Uterus (tissue), 4 donors: ENCODE results near the gene PTTG1. TPM values are rescaled to one million over a fixed set of nuclear protein-coding genes. Genes with fewer than 3 reads are reported as not detected.

Experiments used
- DNase-seq, 2 donors: peaks; one replicate each; pipeline ENCODE4 v3.0.0-alpha.2; 2019 to 2020
- H3K27ac ChIP-seq, 2 donors: fragments of 200-600 bp; sonication (generic); 1 replicate in 1 of 2; 2 replicates in 1 of 2; pipeline ENCODE4 v1.5.1; 2016 to 2018
- H3K27me3 ChIP-seq, 2 donors: fragments of 200-600 bp; sonication (generic); one replicate each; pipeline ENCODE4 v1.5.1; 2018 to 2019; ENCODE audit warnings: control low read depth in 1 of 2
- H3K36me3 ChIP-seq, 2 donors: fragments of 200-600 bp; sonication (generic); one replicate each; pipeline ENCODE4 v1.5.1; 2019; ENCODE audit warnings: control low read depth in 1 of 2
- H3K4me1 ChIP-seq, 2 donors: fragments of 200-600 bp; sonication (generic); one replicate each; pipeline ENCODE4 v1.5.1; 2018 to 2019; ENCODE audit warnings: control low read depth in 1 of 2
- H3K4me3 ChIP-seq, 2 donors: fragments of 200-600 bp; sonication (generic); 1 replicate in 1 of 2; 2 replicates in 1 of 2; pipeline ENCODE4 v1.5.1; 2018 to 2019; ENCODE audit warnings: mild to moderate bottlenecking in 1 of 2
- H3K9me3 ChIP-seq, 2 donors: fragments of 200-600 bp; sonication (generic); one replicate each; pipeline ENCODE4 v1.5.1; 2019; ENCODE audit warnings: control low read depth in 1 of 2
- CTCF ChIP-seq, 4 experiments: fragments of 200-600 bp in 2 of 4; fragments of 450-650 bp in 2 of 4; sonication (generic) in 2 of 4; IDR thresholded peaks; one replicate each; pipeline ENCODE4 v1.5.1; 2016 to 2019; ENCODE audit warnings: antibody characterized with exemption in 4 of 4, mild to moderate bottlenecking in 2 of 4, moderate library complexity in 1 of 4
- POLR2A ChIP-seq, 2 donors: fragments of 450-650 bp; IDR thresholded peaks; one replicate each; pipeline ENCODE4 v1.6.1; 2016; ENCODE audit warnings: antibody characterized with exemption in 2 of 2, mild to moderate bottlenecking in 1 of 2, moderate library complexity in 1 of 2
- intact Hi-C: fragments of 100-400 bp; cut with DNase I; formaldehyde crosslinking; loops from one replicate; pipeline ENCODE4 v1.15.1; 2023; ENCODE audit warnings: low total_unique reads
- microRNA-seq: library from miRNA; unstranded; fragments of <30 nt; microRNA quantifications from one replicate; pipeline ENCODE4, GENCODE V29; 2016; ENCODE audit warnings: borderline microRNAs expressed, borderline replicate concordance
- small RNA-seq: library from RNA; depleted of rRNA; stranded (forward); fragments of <200 nt; gene quantifications from one replicate; pipeline ENCODE3, GENCODE V24; 2016
- total RNA-seq, 4 donors: library from RNA; depleted of rRNA in 3 of 4; stranded (reverse); fragments of >200 nt in 3 of 4; gene quantifications; one replicate each; pipeline versions ENCODE4 v1.1.0 to v1.2.4, GENCODE V29; 2014 to 2023
- donor health status: DM: yes; HTN: yes; CAD: no.

PTTG1 gene
- total RNA-seq, 4 donors from 2014 or later: 2.4 to 40.0 (median 10.6) TPM; not detected in 1

- H3K4me1 ChIP-seq: no peaks in the 10 kb centered on the region
- H3K27me3 ChIP-seq: no peaks in the 10 kb centered on the region
- intact Hi-C loops: no loop called here
- TF ChIP-seq POLR2A (IDR thresholded peaks at IDR 0.05) (no peak), CTCF (IDR thresholded peaks at IDR 0.05) (no peak)
- H3K4me3 ChIP-seq: no peak overlapping the region
- no peaks in the 10 kb centered on the region for H3K9me3 ChIP-seq
- no peak for DNase-seq
- no peaks in the 10 kb centered on the region for H3K36me3 ChIP-seq
- H3K27ac ChIP-seq: no peak overlapping the region
These were observed 52.4 kb downstream of the PTTG1 start for GRCh38 chr5:160474084-160474483.

DNA sequence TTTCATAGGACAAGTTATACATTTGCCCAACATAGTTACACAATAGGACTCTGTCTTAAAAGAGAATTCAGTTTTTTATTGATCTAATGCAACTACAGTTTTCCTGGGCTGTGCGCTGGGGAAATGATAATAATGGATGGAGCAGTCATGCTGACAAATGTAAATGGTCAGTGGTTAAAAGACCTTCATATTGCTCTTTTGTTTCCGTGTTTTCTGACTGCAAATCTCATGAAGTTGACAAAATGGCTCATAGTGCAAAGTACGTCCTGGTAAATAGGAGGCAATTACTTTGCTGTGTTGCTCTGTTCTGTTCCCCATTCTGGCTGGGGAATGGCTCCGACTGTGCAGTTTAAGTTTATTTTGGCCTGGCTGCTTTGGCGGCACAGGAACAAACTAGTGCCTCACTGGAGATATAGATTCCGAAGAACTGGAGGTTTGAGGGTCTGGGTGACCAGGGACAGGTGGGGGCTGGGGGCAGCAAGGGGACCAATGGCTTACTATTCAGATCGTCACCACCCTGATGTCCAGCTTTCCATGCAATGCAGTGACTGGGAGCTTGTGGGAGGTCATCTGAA, 54.3 kb downstream of the PTTG1 start:
- Histone ChIP-seq H3K27ac (no peak overlapping the region), H3K36me3 (no peaks in the 10 kb centered on the region), H3K27me3 (no peaks in the 10 kb centered on the region), H3K4me3 (no peak overlapping the region), H3K4me1 (no peaks in the 10 kb centered on the region), H3K9me3 (no peaks in the 10 kb centered on the region)
- intact Hi-C loops: no loop called here
- DNase-seq: no peak
- TF ChIP-seq CTCF (IDR thresholded peaks at IDR 0.05) (no peak), POLR2A (IDR thresholded peaks at IDR 0.05) (no peak)

- intact Hi-C loops: no loop called here
- Histone ChIP-seq H3K4me1 (no peaks in the 10 kb centered on the region), H3K36me3 (no peaks in the 10 kb centered on the region), H3K27ac (no peak overlapping the region), H3K27me3 (no peaks in the 10 kb centered on the region), H3K9me3 (no peaks in the 10 kb centered on the region), H3K4me3 (no peak overlapping the region)
- TF ChIP-seq POLR2A (IDR thresholded peaks at IDR 0.05) (no peak), CTCF (IDR thresholded peaks at IDR 0.05) (no peak)
- DNase-seq: no peak
These were observed 55.8 kb downstream of the PTTG1 start for GRCh38 chr5:160477266-160477970.

DNA sequence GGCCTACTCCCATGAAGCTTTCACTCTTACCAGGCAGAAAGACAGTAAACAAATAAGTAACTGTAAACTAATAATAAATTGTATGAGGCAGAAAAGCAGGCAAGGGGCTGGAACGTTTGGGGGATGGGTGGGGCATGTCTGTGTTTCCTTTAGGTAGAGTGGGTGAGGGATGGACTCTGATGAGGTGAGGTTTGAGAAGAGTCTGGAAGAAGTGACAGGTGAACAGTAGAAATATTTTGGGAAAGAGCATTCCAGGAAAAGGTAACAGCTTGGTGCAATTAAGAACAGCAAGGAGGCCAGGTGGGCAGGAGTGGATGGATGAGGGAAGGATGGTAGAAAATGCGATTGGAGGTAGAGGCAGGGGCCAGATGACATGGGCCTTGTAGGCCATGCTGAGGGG, 56.5 kb downstream of the PTTG1 start:
- H3K4me3 ChIP-seq: no peak overlapping the region
- TF ChIP-seq CTCF (IDR thresholded peaks at IDR 0.05) (no peak), POLR2A (IDR thresholded peaks at IDR 0.05) (no peak)
- DNase-seq: no peak
- no peak overlapping the region for H3K27ac ChIP-seq
- intact Hi-C loops: no loop called here
- no peaks in the 10 kb centered on the region for H3K27me3 ChIP-seq
- no peaks in the 10 kb centered on the region for H3K4me1 ChIP-seq
- no peaks in the 10 kb centered on the region for H3K36me3 ChIP-seq
- H3K9me3 ChIP-seq: no peaks in the 10 kb centered on the region

Small RNA genes lying within 50 kb of the gene (microRNA-seq; reads per million reads assigned to microRNA genes)
- gene MIR3142: not detected

Small RNA genes lying within 50 kb of the gene (small RNA-seq; reads per million reads assigned to genes)
- not detected for gene MIR3142

Other genes with a start within 250 kb of the PTTG1 start
- gene FABP6, start 192.3 kb upstream of the PTTG1 start, total RNA-seq: under 1 TPM in 2 of 4 donors, not detected in 2; 0.59 to 0.76 TPM
- 1 to 10 TPM in 2 of 4 donors, under 1 TPM in 1, not detected in 1; under 0.01 to 5.8 (median 2.6) TPM for gene CCNJL, start 109.3 kb upstream of the PTTG1 start, total RNA-seq
- gene C1QTNF2, start 51.2 kb upstream of the PTTG1 start, total RNA-seq: 10 to 100 TPM in 1 of 4 donors, 1 to 10 TPM in 2, under 1 TPM in 1; 0.59 to 16.5 (median 3.0) TPM
- 10 to 100 TPM in 3 of 4 donors, 1 to 10 TPM in 1; 6.1 to 34.1 (median 18.4) TPM for gene FAM200C, start 21.8 kb upstream of the PTTG1 start, total RNA-seq
- 10 to 100 TPM; 26.6 to 90.0 (median 52.4) TPM for gene SLU7, start 2.8 kb upstream of the PTTG1 start, total RNA-seq